Suprapubic skin (tissue), 4 donors: ENCODE data around the gene CCDC167. TPM values are rescaled to one million over a fixed set of nuclear protein-coding genes. Genes with fewer than 3 reads are reported as not detected.
A peak's percentile ranks its signal among the peaks of the same experiment; 100 is the strongest.

Source experiments
- DNase-seq, 2 donors: peaks; one replicate each; pipeline ENCODE4 v3.0.0-alpha.2; 2019; ENCODE audit warnings: low spot score in 2 of 2
- H3K27ac ChIP-seq: fragments of 200-600 bp; sonication (generic); one replicate; pipeline ENCODE4 v1.5.1; 2019
- H3K27me3 ChIP-seq: fragments of 200-600 bp; sonication (generic); one replicate; pipeline ENCODE4 v1.5.1; 2019
- H3K36me3 ChIP-seq: fragments of 200-600 bp; sonication (generic); one replicate; pipeline ENCODE4 v1.5.1; 2019
- H3K4me1 ChIP-seq: fragments of 200-600 bp; sonication (generic); one replicate; pipeline ENCODE4 v1.5.1; 2019
- H3K4me3 ChIP-seq: fragments of 200-600 bp; sonication (generic); one replicate; pipeline ENCODE4 v1.5.1; 2019; ENCODE audit warnings: mild to moderate bottlenecking
- H3K9me3 ChIP-seq: fragments of 200-600 bp; sonication (generic); one replicate; pipeline ENCODE4 v1.5.1; 2019
- EP300 ChIP-seq: sonication (generic); formaldehyde crosslinking; IDR thresholded peaks from one replicate; pipeline ENCODE4 v1.6.1; 2017; ENCODE audit warnings: antibody characterized with exemption
- POLR2A ChIP-seq, 2 donors: fragments of 450-650 bp; IDR thresholded peaks; one replicate each; pipeline ENCODE4 v1.6.1; 2017; ENCODE audit warnings: antibody characterized with exemption in 2 of 2, mild to moderate bottlenecking in 2 of 2, moderate library complexity in 2 of 2
- POLR2AphosphoS5 ChIP-seq, 3 donors: sonication (generic); formaldehyde crosslinking; IDR thresholded peaks; one replicate each; pipeline ENCODE4 v1.6.1; 2017; ENCODE audit warnings: antibody characterized with exemption in 3 of 3
- WGBS: methylation state at CpG from one replicate; pipeline ENCODE4 v1.1.5; 2018; 5-methylcytosine and 5-hydroxymethylcytosine counted together
- total RNA-seq, 4 donors: library from RNA; depleted of rRNA; stranded (reverse); fragments of >200 nt; gene quantifications; one replicate each; pipeline ENCODE4 v1.1.0, GENCODE V29; 2016
- TF ChIP-seq, protein P1 (sequence below), 2 donors: fragments of 200-600 bp in 1 of 2; fragments of 450-650 bp in 1 of 2; sonication (generic) in 1 of 2; IDR thresholded peaks; one replicate each; pipeline ENCODE4 v1.5.1; 2016 to 2019; ENCODE audit warnings: antibody characterized with exemption in 2 of 2, mild to moderate bottlenecking in 1 of 2, moderate library complexity in 1 of 2

The CCDC167 gene
- 10 to 100 TPM; 16.3 to 31.3 (median 25.1) TPM for total RNA-seq

DNA sequence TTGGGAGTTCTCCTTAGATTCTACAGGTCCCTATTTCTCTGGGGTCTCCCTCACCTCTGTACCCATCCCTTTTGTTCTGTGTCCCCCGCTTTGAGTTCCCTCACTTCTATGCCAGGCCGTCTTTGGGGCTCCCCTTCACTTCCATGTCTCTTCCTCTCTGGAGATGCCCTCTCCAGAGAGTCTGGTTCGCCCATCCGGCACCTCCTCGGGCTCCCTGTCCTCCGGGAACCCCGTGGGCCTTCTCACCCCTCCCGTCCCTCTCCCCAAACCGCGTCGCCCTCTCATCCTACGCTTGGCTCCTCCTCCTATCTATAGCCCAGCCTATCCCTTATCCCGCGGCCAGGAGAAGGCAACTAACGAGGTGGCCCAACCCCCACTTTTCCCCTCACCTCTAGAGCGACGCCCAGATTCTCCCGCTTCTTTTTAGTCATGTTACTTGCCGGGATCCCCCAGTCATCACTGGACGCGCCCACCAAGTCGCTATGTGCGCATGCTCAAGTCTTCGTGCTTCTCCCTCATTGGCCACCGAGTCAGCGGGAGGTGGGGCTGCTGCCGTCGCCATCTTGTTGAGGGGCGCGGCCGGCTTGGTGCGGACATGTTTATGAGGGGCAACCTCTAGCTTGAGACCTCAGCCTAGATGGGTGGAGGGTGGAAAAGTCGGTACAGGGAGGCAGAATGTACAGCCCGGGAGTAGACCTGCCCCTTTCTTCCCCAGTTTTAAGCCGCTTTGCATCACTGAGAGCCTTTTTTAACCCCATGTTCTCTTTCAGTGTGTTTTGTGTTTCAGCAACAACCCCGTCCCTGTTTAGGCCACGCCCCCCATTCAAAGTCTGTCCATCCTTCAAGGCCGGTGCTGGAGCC, at the start of gene CCDC167:
Gene CCDC167, minus strand, starts transcription at position 461 of the 861 bp plus-strand sequence. Its CDS starts 30 bp downstream, at position 431.
- no peaks in the 10 kb centered on the region for H3K9me3 ChIP-seq
- TF ChIP-seq, protein P1, sequence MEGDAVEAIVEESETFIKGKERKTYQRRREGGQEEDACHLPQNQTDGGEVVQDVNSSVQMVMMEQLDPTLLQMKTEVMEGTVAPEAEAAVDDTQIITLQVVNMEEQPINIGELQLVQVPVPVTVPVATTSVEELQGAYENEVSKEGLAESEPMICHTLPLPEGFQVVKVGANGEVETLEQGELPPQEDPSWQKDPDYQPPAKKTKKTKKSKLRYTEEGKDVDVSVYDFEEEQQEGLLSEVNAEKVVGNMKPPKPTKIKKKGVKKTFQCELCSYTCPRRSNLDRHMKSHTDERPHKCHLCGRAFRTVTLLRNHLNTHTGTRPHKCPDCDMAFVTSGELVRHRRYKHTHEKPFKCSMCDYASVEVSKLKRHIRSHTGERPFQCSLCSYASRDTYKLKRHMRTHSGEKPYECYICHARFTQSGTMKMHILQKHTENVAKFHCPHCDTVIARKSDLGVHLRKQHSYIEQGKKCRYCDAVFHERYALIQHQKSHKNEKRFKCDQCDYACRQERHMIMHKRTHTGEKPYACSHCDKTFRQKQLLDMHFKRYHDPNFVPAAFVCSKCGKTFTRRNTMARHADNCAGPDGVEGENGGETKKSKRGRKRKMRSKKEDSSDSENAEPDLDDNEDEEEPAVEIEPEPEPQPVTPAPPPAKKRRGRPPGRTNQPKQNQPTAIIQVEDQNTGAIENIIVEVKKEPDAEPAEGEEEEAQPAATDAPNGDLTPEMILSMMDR (IDR thresholded peaks at IDR 0.05) = no peak
- TF ChIP-seq POLR2AphosphoS5 (IDR thresholded peaks at IDR 0.05) (no peak), EP300 (no peak), POLR2A (IDR thresholded peaks at IDR 0.05) (no peak)
- peak within 1 kb of the TSS; percentile 69 for H3K4me3 ChIP-seq
- H3K36me3 ChIP-seq = no peaks in the 10 kb centered on the region
- no peak within 1 kb of the TSS for H3K27ac ChIP-seq
- no peaks in the 10 kb centered on the region for H3K27me3 ChIP-seq
- H3K4me1 ChIP-seq = peaks cover 13% of the 10 kb centered on the region
- WGBS = 2% methylated on average over 38 of the region's 38 CpGs
- DNase-seq = peak; percentile 96 to 98

DNA sequence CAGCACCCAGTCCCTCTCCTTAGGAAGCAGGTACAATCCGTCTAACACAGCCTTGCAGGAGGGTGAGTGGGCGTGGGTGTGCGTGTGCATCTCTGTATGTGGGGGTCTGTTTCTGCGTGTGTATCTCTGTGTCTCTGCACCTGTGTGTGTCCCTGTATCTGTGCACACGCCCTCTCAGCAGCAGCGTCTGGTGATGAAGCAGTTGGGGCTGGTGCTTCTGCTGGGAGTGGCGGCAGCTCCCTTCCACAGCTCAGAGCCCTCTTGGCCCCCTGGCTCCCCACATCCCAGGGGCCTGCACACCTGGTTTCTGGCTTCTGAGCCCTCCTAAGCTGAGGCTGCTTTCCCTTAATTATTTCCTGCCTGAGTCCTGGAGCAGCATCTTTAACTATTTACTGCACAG, 49.5 kb upstream of the CCDC167 start:
- WGBS = 77% methylated on average over 7 of the region's 7 CpGs
- H3K4me1 ChIP-seq = peaks cover 7% of the 10 kb centered on the region
- H3K27me3 ChIP-seq = peaks cover 23% of the 10 kb centered on the region
- H3K27ac ChIP-seq = no peak overlapping the region
- no peaks in the 10 kb centered on the region for H3K36me3 ChIP-seq
- DNase-seq = no peak
- TF ChIP-seq POLR2AphosphoS5 (IDR thresholded peaks at IDR 0.05) = no peak
- no peak overlapping the region for H3K4me3 ChIP-seq
- H3K9me3 ChIP-seq = no peaks in the 10 kb centered on the region

DNA sequence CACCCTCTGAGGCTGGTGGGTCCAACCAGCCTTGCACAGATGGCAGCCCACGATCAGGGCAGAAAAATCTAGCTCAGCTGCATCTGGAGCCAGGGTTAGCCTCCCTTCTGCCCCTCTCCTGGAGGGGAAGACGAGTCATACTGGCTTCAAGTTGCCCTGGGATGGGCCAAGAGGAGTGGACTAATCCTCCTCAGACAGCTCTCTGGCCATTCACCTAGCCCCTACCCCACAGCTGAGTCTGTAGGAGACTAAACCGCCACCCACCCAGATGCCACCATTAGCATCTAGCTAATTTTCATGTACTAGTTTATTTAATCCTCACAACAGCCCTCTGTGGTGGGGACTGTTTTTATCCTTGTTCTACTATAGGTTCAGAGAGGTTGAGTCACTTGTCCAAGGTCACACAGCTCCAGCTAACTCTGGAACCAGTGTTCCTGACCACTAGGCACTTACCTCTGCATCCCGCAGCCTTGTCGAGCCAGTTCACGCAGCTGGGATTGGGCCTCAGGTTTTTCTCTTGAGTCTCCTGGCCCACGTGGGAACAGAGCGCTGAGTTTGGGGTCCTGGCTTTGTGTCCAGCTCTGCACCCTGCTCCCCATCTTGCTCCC, 48.5 kb upstream of the CCDC167 start:
- peaks cover 7% of the 10 kb centered on the region for H3K4me1 ChIP-seq
- no peak for DNase-seq
- TF ChIP-seq, protein P1 (IDR thresholded peaks at IDR 0.05) = no peak
- TF ChIP-seq POLR2AphosphoS5 (IDR thresholded peaks at IDR 0.05) (no peak), POLR2A (IDR thresholded peaks at IDR 0.05) (no peak), EP300 (no peak)
- H3K27ac ChIP-seq = no peak overlapping the region
- H3K36me3 ChIP-seq = no peaks in the 10 kb centered on the region
- peaks cover 23% of the 10 kb centered on the region for H3K27me3 ChIP-seq
- no peak overlapping the region for H3K4me3 ChIP-seq
- WGBS = 74% methylated on average over 8 of the region's 8 CpGs
- no peaks in the 10 kb centered on the region for H3K9me3 ChIP-seq

DNA sequence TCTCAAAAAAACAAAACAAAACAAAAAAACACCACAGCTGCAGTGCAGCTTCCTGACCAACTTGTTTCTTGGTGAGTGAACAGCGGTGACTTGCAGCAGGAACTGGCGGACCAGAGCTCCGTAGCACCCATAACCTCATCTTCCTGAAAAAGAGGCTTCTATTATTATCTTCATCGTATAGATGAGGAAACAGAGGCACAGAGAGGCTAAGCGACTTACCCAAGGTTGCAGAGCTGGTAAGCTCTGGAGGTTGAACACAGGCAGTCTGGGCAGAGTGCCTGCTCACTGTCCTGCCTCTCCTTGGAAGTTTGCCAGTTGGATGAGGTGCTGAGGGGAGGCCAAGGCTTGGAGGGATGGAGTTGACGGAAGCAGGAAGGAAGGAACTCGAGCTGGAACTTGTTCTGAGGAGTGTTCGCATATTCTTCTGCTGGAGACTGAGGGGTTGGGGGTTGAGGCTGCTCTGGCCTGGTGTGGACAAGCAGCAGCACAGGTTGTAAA, 47.9 kb upstream of the CCDC167 start:
- DNase-seq = no peak

DNA sequence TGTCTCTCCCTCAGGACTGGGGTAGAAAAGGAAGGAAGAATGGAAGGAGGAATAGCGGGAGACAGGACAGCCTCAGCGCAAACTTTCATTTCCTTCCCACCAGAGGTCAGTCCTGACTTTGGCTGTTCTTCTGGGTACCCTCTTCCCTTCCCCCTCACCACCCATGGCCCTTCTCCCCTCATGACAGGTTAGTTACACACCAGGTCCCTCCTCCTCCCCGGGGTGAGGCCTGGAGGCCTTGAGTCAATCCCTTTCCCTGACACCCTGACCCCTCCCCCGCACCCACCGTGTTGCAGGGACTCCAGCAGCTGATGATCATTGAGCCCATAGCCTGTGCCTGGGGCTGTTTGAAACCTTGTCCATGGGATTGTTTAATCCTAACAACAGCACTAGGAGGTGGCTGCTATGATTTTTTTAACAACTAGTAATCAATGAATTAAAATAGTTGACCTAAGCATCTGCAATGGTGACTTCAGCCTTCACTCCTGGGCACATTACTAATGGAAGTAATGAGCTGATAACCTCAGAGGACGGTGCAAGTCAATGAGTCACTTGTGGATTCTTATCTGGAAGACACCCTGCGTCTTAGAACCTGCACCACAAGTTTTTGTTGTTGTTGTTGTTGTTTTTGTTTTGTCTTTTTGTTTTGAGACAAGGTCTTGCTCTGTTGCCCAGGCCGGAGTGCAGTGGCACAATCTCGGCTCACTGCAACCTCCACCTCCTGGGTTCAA, 46.6 kb upstream of the CCDC167 start:
- TF ChIP-seq POLR2AphosphoS5 (IDR thresholded peaks at IDR 0.05) = no peak
- TF ChIP-seq POLR2A (IDR thresholded peaks at IDR 0.05) = no peak
- TF ChIP-seq, protein P1 (IDR thresholded peaks at IDR 0.05) = no peak
- TF ChIP-seq EP300 = no peak
- peaks cover 7% of the 10 kb centered on the region for H3K4me1 ChIP-seq
- no peak for DNase-seq
- H3K27me3 ChIP-seq = peaks cover 13% of the 10 kb centered on the region
- H3K27ac ChIP-seq = no peak overlapping the region
- WGBS = 70% methylated on average over 9 of the region's 9 CpGs
- no peaks in the 10 kb centered on the region for H3K9me3 ChIP-seq
- H3K4me3 ChIP-seq = no peak overlapping the region
- H3K36me3 ChIP-seq = no peaks in the 10 kb centered on the region

More for the DNA sequence above, 47.9 kb upstream of the CCDC167 start:
- Histone ChIP-seq H3K27me3 (peaks cover 20% of the 10 kb centered on the region), H3K9me3 (no peaks in the 10 kb centered on the region), H3K27ac (no peak overlapping the region), H3K4me1 (peaks cover 7% of the 10 kb centered on the region), H3K36me3 (no peaks in the 10 kb centered on the region), H3K4me3 (no peak overlapping the region)
- WGBS = 25% methylated on average over 8 of the region's 8 CpGs
- TF ChIP-seq, protein P1 (IDR thresholded peaks at IDR 0.05) = no peak
- TF ChIP-seq POLR2A (IDR thresholded peaks at IDR 0.05) (no peak), POLR2AphosphoS5 (IDR thresholded peaks at IDR 0.05) (no peak), EP300 (no peak)
